OCI-M1 (cell line): Measurements from ENCODE around the gene AKT3.
A peak's percentile ranks its signal among the peaks of the same experiment; 100 is the strongest.

ENCODE experiments used
- DNase-seq: peaks from one replicate; lab custom pipeline; 2025; lab: John Stamatoyannopoulos, UW

Gene AKT3

GRCh38 chr1:243487649-243488227 is 362.3 kb downstream of the AKT3 start:
- DNase-seq: no peak

GRCh38 chr1:243487036-243487648 is 362.9 kb downstream of the AKT3 start:
- no peak for DNase-seq

- no peak for DNase-seq
Observed at GRCh38 chr1:243483952-243484351, 366.1 kb downstream of the AKT3 start.

GRCh38 chr1:243483071-243483771 is 366.8 kb downstream of the AKT3 start:
- DNase-seq: no peak

- no peak for DNase-seq
Observed at GRCh38 chr1:243482141-243483022, 367.7 kb downstream of the AKT3 start.

GRCh38 chr1:243481101-243481500 is 368.9 kb downstream of the AKT3 start:
- no peak for DNase-seq

GRCh38 chr1:243477731-243478290 is 372.2 kb downstream of the AKT3 start:
- no peak for DNase-seq

GRCh38 chr1:243475966-243476365 is 374.1 kb downstream of the AKT3 start:
- no peak for DNase-seq

- no peak for DNase-seq
Observed at GRCh38 chr1:243474906-243475305, 375.1 kb downstream of the AKT3 start.

GRCh38 chr1:243474136-243474881 is 375.7 kb downstream of the AKT3 start:
- DNase-seq: no peak

- peak; percentile 73 for DNase-seq
Observed at GRCh38 chr1:243473227-243474135, 376.6 kb downstream of the AKT3 start.

GRCh38 chr1:243471754-243472745 is 378.0 kb downstream of the AKT3 start:
- DNase-seq: peak; percentile 41

- no peak for DNase-seq
Observed at GRCh38 chr1:243471026-243471685, 378.9 kb downstream of the AKT3 start.

- no peak for DNase-seq
Observed at GRCh38 chr1:243470502-243470901, 379.5 kb downstream of the AKT3 start.

GRCh38 chr1:243469497-243469896 is 380.5 kb downstream of the AKT3 start:
- DNase-seq: no peak

- no peak for DNase-seq
Observed at GRCh38 chr1:243465738-243466137, 384.3 kb downstream of the AKT3 start.

- DNase-seq: no peak
Observed at GRCh38 chr1:243465081-243465480, 385.0 kb downstream of the AKT3 start.

- no peak for DNase-seq
Observed at GRCh38 chr1:243462929-243463697, 386.9 kb downstream of the AKT3 start.
